ENCODE data around the gene HIVEP1. TPM values are rescaled to one million over a fixed set of nuclear protein-coding genes. Genes with fewer than 3 reads are reported as not detected.

HIVEP1 gene
- total RNA-seq, 1 donor from 2014 or later, result 45.4 TPM

DNA sequence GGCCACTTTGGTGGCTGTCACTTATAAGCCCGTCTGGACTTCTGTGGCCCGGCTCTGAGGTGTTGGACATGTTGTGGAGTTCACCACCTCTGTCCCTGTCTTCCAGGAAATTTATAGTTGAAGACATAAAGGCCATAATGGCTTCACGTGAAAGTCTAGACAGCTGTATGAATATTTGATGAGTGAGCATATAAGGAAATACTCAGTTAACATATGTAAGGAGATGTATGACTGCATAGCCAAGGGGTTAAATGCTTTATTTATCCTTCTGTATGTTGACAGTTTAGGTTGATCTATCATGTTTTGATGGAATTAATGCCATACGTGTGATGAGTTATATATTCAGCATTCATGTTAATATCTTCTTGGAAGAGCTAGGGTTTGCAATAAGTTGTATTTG is 16.1 kb downstream of the HIVEP1 start:
- DNase-seq (ENCODE audit: low read depth), result no peak
- Histone ChIP-seq H3K27me3 (ENCODE audit: control insufficient read depth, insufficient read depth, low read length) (no peaks in the 10 kb centered on the region), H3K36me3 (ENCODE audit: control insufficient read depth, insufficient read depth, low read length) (no peaks in the 10 kb centered on the region), H3K4me3 (ENCODE audit: low read depth, low read length) (no peak overlapping the region)
- TF ChIP-seq CTCF (IDR thresholded peaks at IDR 0.05; ENCODE audit: insufficient read depth, low read length, poor library complexity, severe bottlenecking), result no peak

- TF ChIP-seq CTCF (IDR thresholded peaks at IDR 0.05; ENCODE audit: insufficient read depth, low read length, poor library complexity, severe bottlenecking), result no peak
- DNase-seq (ENCODE audit: low read depth), result no peak
- H3K27me3 ChIP-seq (ENCODE audit: control insufficient read depth, insufficient read depth, low read length), result no peaks in the 10 kb centered on the region
- H3K4me3 ChIP-seq (ENCODE audit: low read depth, low read length), result no peak overlapping the region
- no peaks in the 10 kb centered on the region for H3K36me3 ChIP-seq (ENCODE audit: control insufficient read depth, insufficient read depth, low read length)
These were observed 18.0 kb downstream of the HIVEP1 start for GRCh38 chr6:12029979-12030737.

DNA sequence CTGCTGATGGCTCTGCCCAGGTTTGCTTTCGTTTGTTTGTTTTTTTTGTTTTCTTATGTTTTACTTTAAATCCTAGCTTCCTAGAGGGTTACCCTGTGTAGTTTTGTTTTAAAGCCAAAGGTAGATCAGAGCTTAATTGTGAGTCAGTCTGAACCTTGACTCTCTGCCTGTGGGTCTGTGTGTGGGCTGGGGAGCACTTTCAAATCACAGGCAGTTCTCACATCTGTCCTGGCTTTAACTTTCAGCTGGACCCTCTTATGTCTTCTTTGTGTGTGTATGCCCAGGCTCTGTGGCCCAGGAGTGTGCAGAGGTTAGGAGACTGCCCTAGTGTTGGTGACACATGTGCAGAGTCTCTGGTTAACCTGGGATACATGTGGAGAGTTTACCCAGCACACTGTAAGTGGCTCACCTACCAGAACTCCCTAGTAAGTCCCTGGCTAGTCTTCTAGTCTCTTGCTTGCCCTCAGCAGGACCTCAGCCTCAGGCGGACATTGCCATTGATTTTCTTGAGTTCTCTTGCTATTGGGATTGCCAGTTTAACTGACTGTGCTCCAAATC is 19.0 kb downstream of the HIVEP1 start:
- H3K36me3 ChIP-seq (ENCODE audit: control insufficient read depth, insufficient read depth, low read length), result no peaks in the 10 kb centered on the region
- DNase-seq (ENCODE audit: low read depth), result no peak
- no peak for TF ChIP-seq CTCF (IDR thresholded peaks at IDR 0.05; ENCODE audit: insufficient read depth, low read length, poor library complexity, severe bottlenecking)

DNA sequence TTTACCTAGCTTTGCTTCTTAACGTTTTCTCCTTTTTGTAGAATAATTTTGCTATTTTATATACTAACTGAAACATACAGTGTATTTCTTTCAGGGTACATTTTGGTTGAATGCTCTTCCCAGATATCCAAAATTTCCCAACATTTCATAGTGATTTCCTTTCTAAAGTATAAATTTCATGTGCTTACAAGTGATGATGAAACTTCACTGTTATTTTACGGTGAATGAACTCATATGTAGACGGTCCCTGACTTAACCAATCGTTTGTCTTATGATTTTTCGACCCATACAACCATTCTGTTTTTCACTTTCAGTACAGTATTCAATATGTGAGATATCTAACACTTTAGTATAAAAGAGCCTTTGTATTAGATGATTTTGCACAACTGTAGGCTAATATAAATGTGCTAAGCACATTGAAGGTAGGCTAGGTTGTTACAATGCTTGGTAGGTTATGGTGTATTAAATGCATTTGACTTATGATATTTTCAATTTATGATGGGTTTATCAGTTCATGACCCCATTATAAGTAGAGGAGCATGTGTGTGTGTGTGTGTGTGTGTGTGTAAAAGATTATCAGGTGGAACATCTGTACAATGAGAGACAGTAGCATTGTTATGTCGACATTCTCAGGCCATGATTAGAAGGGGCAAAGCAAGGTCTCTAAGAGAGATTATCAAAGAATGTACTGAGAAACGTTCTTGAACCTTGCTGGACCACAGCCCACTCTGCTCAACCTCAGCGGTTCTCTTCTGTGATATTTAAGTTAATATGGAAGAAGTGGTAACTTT is 20.9 kb downstream of the HIVEP1 start:
- no peak for TF ChIP-seq CTCF (IDR thresholded peaks at IDR 0.05; ENCODE audit: insufficient read depth, low read length, poor library complexity, severe bottlenecking)
- DNase-seq (ENCODE audit: low read depth), result no peak
- Histone ChIP-seq H3K36me3 (ENCODE audit: control insufficient read depth, insufficient read depth, low read length) (no peaks in the 10 kb centered on the region), H3K4me3 (ENCODE audit: low read depth, low read length) (no peak overlapping the region), H3K27me3 (ENCODE audit: control insufficient read depth, insufficient read depth, low read length) (no peaks in the 10 kb centered on the region)

More for the DNA sequence above, 19.0 kb downstream of the HIVEP1 start:
- no peaks in the 10 kb centered on the region for H3K27me3 ChIP-seq (ENCODE audit: control insufficient read depth, insufficient read depth, low read length)
- no peak overlapping the region for H3K4me3 ChIP-seq (ENCODE audit: low read depth, low read length)

GRCh38 chr6:12033770-12034169 is 21.7 kb downstream of the HIVEP1 start:
- no peak for TF ChIP-seq CTCF (IDR thresholded peaks at IDR 0.05; ENCODE audit: insufficient read depth, low read length, poor library complexity, severe bottlenecking)
- H3K36me3 ChIP-seq (ENCODE audit: control insufficient read depth, insufficient read depth, low read length), result no peaks in the 10 kb centered on the region
- H3K27me3 ChIP-seq (ENCODE audit: control insufficient read depth, insufficient read depth, low read length), result no peaks in the 10 kb centered on the region
- no peak overlapping the region for H3K4me3 ChIP-seq (ENCODE audit: low read depth, low read length)
- DNase-seq (ENCODE audit: low read depth), result no peak
